GM18511 (cell line): Measurements from ENCODE around the gene CLIC3.
A peak's percentile ranks its signal among the peaks of the same experiment; 100 is the strongest.

Experiments used
- ATAC-seq: cut with Tn5 transposase; IDR thresholded peaks from one replicate; pipeline ENCODE4 v1.9.1; 2021; ENCODE audit warnings: mild to moderate bottlenecking, moderate library complexity; ENCODE audit not compliant: unreplicated experiment

CLIC3 gene

GRCh38 chr9:137031904-137032640 is 35.7 kb upstream of the CLIC3 start, which contains the start of gene FUT7:
Gene FUT7, minus strand, starts transcription at chr9:137032088. Its CDS starts 97 bp downstream, at chr9:137031991.
- no peak for ATAC-seq

GRCh38 chr9:137030538-137031527 is 34.5 kb upstream of the CLIC3 start:
- ATAC-seq: no peak

- ATAC-seq: no peak
Observed at GRCh38 chr9:137030006-137030405, 33.6 kb upstream of the CLIC3 start.

GRCh38 chr9:137029058-137029936 is 32.9 kb upstream of the CLIC3 start:
- ATAC-seq: no peak

GRCh38 chr9:137028263-137029057 is 32.1 kb upstream of the CLIC3 start:
- peak; percentile 46 for ATAC-seq

GRCh38 chr9:137027369-137028262 is 31.2 kb upstream of the CLIC3 start, which contains the start of gene ABCA2:
Gene ABCA2, minus strand, starts transcription at chr9:137028237. Its CDS starts 97 bp downstream, at chr9:137028140.
- ATAC-seq: no peak

- no peak for ATAC-seq
Observed at GRCh38 chr9:137026828-137027227, 30.5 kb upstream of the CLIC3 start.

- ATAC-seq: no peak
Observed at GRCh38 chr9:137026384-137026783, 30.0 kb upstream of the CLIC3 start.

- ATAC-seq: no peak
Observed at GRCh38 chr9:137025517-137025966, 29.2 kb upstream of the CLIC3 start.

GRCh38 chr9:137023583-137023991 is 27.2 kb upstream of the CLIC3 start:
- ATAC-seq: no peak

GRCh38 chr9:137023157-137023556 is 26.8 kb upstream of the CLIC3 start:
- no peak for ATAC-seq

GRCh38 chr9:137022662-137023008 is 26.3 kb upstream of the CLIC3 start:
- ATAC-seq: no peak

GRCh38 chr9:137021979-137022661 is 25.8 kb upstream of the CLIC3 start:
- ATAC-seq: no peak

GRCh38 chr9:137021568-137021978 is 25.2 kb upstream of the CLIC3 start:
- no peak for ATAC-seq

- no peak for ATAC-seq
Observed at GRCh38 chr9:137020771-137021567, 24.6 kb upstream of the CLIC3 start.

GRCh38 chr9:137019891-137020683 is 23.7 kb upstream of the CLIC3 start:
- no peak for ATAC-seq
